Measurements from ENCODE around the gene DNMT3B.

Gene DNMT3B

GRCh38 chr20:32807706-32808105, 45.5 kb downstream of the DNMT3B start:
- H3K4me1 ChIP-seq (ENCODE audit: insufficient read depth, low read length, severe bottlenecking), result no peaks in the 10 kb centered on the region
- no peak overlapping the region for H3K9ac ChIP-seq (ENCODE audit: low read length)
- no peak overlapping the region for H2AFZ ChIP-seq (ENCODE audit: low read length)
- no peaks in the 10 kb centered on the region for H3F3A ChIP-seq (ENCODE audit: insufficient read depth, low read length)
- H3K4me2 ChIP-seq (ENCODE audit: low read length), result no peak overlapping the region
- no peaks in the 10 kb centered on the region for H4K20me1 ChIP-seq (ENCODE audit: insufficient read depth, low read length)
- no peak overlapping the region for H3K4me3 ChIP-seq (ENCODE audit: low read depth, low read length, poor library complexity, severe bottlenecking)
- H3K27me3 ChIP-seq (ENCODE audit: insufficient read depth, low read length), result no peaks in the 10 kb centered on the region
- H3K36me3 ChIP-seq (ENCODE audit: insufficient read depth, low read length), result peaks cover 63% of the 10 kb centered on the region
- TF ChIP-seq EZH2 (IDR thresholded peaks at IDR 0.05; ENCODE audit: borderline replicate concordance, low read length) (no peak), CTCF (IDR thresholded peaks at IDR 0.05; ENCODE audit: low read length) (no peak)
- no peaks in the 10 kb centered on the region for H3K79me2 ChIP-seq (ENCODE audit: insufficient read depth, low read length)
- H3K9me3 ChIP-seq (ENCODE audit: low read length), result no peaks in the 10 kb centered on the region
- no peaks in the 10 kb centered on the region for H3K9me2 ChIP-seq (ENCODE audit: low read depth, low read length)
- no peak overlapping the region for H3K27ac ChIP-seq (ENCODE audit: low read depth, low read length, poor library complexity, severe bottlenecking)

GRCh38 chr20:32808438-32808837, 46.3 kb downstream of the DNMT3B start:
- Histone ChIP-seq H3K4me1 (ENCODE audit: insufficient read depth, low read length, severe bottlenecking) (no peaks in the 10 kb centered on the region), H3K36me3 (ENCODE audit: insufficient read depth, low read length) (peaks cover 56% of the 10 kb centered on the region), H3K27ac (ENCODE audit: low read depth, low read length, poor library complexity, severe bottlenecking) (no peak overlapping the region), H3F3A (ENCODE audit: insufficient read depth, low read length) (no peaks in the 10 kb centered on the region), H3K9me2 (ENCODE audit: low read depth, low read length) (no peaks in the 10 kb centered on the region), H3K9me3 (ENCODE audit: low read length) (no peaks in the 10 kb centered on the region), H2AFZ (ENCODE audit: low read length) (no peak overlapping the region), H3K79me2 (ENCODE audit: insufficient read depth, low read length) (no peaks in the 10 kb centered on the region), H3K9ac (ENCODE audit: low read length) (no peak overlapping the region), H3K4me3 (ENCODE audit: low read depth, low read length, poor library complexity, severe bottlenecking) (no peak overlapping the region), H3K27me3 (ENCODE audit: insufficient read depth, low read length) (no peaks in the 10 kb centered on the region), H3K4me2 (ENCODE audit: low read length) (no peak overlapping the region), H4K20me1 (ENCODE audit: insufficient read depth, low read length) (no peaks in the 10 kb centered on the region)
- TF ChIP-seq CTCF (IDR thresholded peaks at IDR 0.05; ENCODE audit: low read length) (no peak), EZH2 (IDR thresholded peaks at IDR 0.05; ENCODE audit: borderline replicate concordance, low read length) (no peak)

GRCh38 chr20:32809907-32810306, 47.7 kb downstream of the DNMT3B start:
- Histone ChIP-seq H3K9ac (ENCODE audit: low read length) (no peak overlapping the region), H3K79me2 (ENCODE audit: insufficient read depth, low read length) (no peaks in the 10 kb centered on the region), H3K27ac (ENCODE audit: low read depth, low read length, poor library complexity, severe bottlenecking) (no peak overlapping the region), H3F3A (ENCODE audit: insufficient read depth, low read length) (no peaks in the 10 kb centered on the region), H3K4me1 (ENCODE audit: insufficient read depth, low read length, severe bottlenecking) (no peaks in the 10 kb centered on the region), H3K9me3 (ENCODE audit: low read length) (no peaks in the 10 kb centered on the region), H3K4me3 (ENCODE audit: low read depth, low read length, poor library complexity, severe bottlenecking) (no peak overlapping the region), H3K36me3 (ENCODE audit: insufficient read depth, low read length) (peaks cover 47% of the 10 kb centered on the region), H3K27me3 (ENCODE audit: insufficient read depth, low read length) (no peaks in the 10 kb centered on the region), H3K9me2 (ENCODE audit: low read depth, low read length) (no peaks in the 10 kb centered on the region), H2AFZ (ENCODE audit: low read length) (no peak overlapping the region), H4K20me1 (ENCODE audit: insufficient read depth, low read length) (no peaks in the 10 kb centered on the region), H3K4me2 (ENCODE audit: low read length) (no peak overlapping the region)
- no peak for TF ChIP-seq CTCF (IDR thresholded peaks at IDR 0.05; ENCODE audit: low read length)
- no peak for TF ChIP-seq EZH2 (IDR thresholded peaks at IDR 0.05; ENCODE audit: borderline replicate concordance, low read length)

Data from OCI-LY1 (cell line).